Tibial nerve (tissue), 4 donors: ENCODE results near the gene POMP. TPM values are rescaled to one million over a fixed set of nuclear protein-coding genes. Genes with fewer than 3 reads are reported as not detected.

Source experiments
- DNase-seq, 2 donors: peaks; one replicate each; pipeline ENCODE4 v3.0.0-alpha.2; 2019; ENCODE audit warnings: low spot score in 2 of 2
- H3K27ac ChIP-seq, 4 donors: fragments of 200-600 bp; sonication (generic) in 3 of 4; one replicate each; pipeline ENCODE4 v1.5.1; 2017 to 2019; ENCODE audit warnings: mild to moderate bottlenecking in 1 of 4
- H3K27me3 ChIP-seq, 2 donors: fragments of 200-600 bp; sonication (generic) in 1 of 2; one replicate each; pipeline versions ENCODE4 v1.5.1 to v1.6.0; 2017 to 2019
- H3K36me3 ChIP-seq, 3 donors: fragments of 200-600 bp; sonication (generic); one replicate each; pipeline ENCODE4 v1.5.1; 2018 to 2019
- H3K4me1 ChIP-seq, 4 donors: fragments of 200-600 bp; sonication (generic) in 3 of 4; one replicate each; pipeline ENCODE4 v1.5.1; 2017 to 2019
- H3K4me3 ChIP-seq, 4 donors: fragments of 200-600 bp; sonication (generic) in 3 of 4; one replicate each; pipeline ENCODE4 v1.5.1; 2017 to 2019; ENCODE audit warnings: mild to moderate bottlenecking in 1 of 4, moderate library complexity in 1 of 4
- H3K9me3 ChIP-seq, 4 donors: fragments of 200-600 bp; sonication (generic) in 3 of 4; one replicate each; pipeline ENCODE4 v1.5.1; 2017 to 2019
- EP300 ChIP-seq, 2 donors: sonication (generic); formaldehyde crosslinking; IDR thresholded peaks; one replicate each; pipeline ENCODE4 v1.6.1; 2017; ENCODE audit warnings: antibody characterized with exemption in 2 of 2, mild to moderate bottlenecking in 1 of 2
- POLR2A ChIP-seq, 2 donors: fragments of 450-650 bp; IDR thresholded peaks; one replicate each; pipeline ENCODE4 v1.6.1; 2017; ENCODE audit warnings: antibody characterized with exemption in 2 of 2, mild to moderate bottlenecking in 2 of 2, moderate library complexity in 2 of 2
- WGBS, 2 donors: methylation state at CpG; one replicate each; pipeline ENCODE4 v1.1.5; 2018; 5-methylcytosine and 5-hydroxymethylcytosine counted together
- total RNA-seq, 4 donors: library from RNA; depleted of rRNA; stranded (reverse); fragments of >200 nt; gene quantifications; one replicate each; pipeline ENCODE4 v1.1.0, GENCODE V29; 2016
- TF ChIP-seq, protein P1 (sequence below), 5 experiments: fragments of 200-600 bp in 3 of 5; fragments of 450-650 bp in 2 of 5; sonication (generic) in 3 of 5; IDR thresholded peaks; one replicate each; pipeline ENCODE4 v1.5.1; 2016 to 2019; ENCODE audit warnings: antibody characterized with exemption in 5 of 5, mild to moderate bottlenecking in 3 of 5, moderate library complexity in 2 of 5

The POMP gene
- total RNA-seq, 4 donors from 2014 or later = 37.5 to 60.3 (median 52.0) TPM

DNA sequence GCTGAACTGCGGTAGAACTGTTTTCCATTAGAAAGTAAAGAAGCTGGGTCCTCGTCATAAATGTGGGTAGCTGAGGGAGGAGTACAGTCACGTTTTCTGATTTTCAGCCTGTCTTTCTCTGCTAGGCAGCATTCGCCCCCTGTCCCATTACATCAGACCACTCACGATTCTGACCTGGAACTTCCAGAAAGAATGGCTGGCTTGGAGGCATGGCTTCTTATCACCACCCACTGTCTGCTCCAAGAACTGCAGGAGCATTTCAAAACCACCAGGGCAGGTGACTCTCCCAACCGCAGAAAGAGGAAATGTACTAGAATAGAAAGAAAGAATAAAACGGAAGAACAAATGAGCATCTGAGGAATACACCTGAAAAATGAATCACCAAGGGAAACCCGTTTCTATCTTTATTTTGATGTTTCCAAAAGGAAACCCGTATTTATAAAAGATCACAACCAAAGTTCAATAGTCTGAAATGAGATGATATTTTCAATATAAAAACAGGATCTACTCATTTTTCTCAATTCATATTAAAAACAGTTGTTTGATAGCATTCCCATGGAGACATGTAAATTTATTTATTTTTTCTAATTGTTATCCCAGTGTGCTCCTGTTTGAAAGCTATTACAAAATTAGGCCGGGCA, 22.1 kb upstream of the POMP start:
- DNase-seq = peak in 1 of 2 donors; percentile 54
- WGBS, 2 donors = 38 to 44% methylated on average over 10 of the region's 10 CpGs
- TF ChIP-seq, protein P1, sequence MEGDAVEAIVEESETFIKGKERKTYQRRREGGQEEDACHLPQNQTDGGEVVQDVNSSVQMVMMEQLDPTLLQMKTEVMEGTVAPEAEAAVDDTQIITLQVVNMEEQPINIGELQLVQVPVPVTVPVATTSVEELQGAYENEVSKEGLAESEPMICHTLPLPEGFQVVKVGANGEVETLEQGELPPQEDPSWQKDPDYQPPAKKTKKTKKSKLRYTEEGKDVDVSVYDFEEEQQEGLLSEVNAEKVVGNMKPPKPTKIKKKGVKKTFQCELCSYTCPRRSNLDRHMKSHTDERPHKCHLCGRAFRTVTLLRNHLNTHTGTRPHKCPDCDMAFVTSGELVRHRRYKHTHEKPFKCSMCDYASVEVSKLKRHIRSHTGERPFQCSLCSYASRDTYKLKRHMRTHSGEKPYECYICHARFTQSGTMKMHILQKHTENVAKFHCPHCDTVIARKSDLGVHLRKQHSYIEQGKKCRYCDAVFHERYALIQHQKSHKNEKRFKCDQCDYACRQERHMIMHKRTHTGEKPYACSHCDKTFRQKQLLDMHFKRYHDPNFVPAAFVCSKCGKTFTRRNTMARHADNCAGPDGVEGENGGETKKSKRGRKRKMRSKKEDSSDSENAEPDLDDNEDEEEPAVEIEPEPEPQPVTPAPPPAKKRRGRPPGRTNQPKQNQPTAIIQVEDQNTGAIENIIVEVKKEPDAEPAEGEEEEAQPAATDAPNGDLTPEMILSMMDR (IDR thresholded peaks at IDR 0.05) = peak; percentile 55 to 72 (median 69)
- no peak for TF ChIP-seq POLR2A (IDR thresholded peaks at IDR 0.05)
- TF ChIP-seq EP300 (IDR thresholded peaks at IDR 0.05) = peak in 1 of 2 donors; percentile 18

DNA sequence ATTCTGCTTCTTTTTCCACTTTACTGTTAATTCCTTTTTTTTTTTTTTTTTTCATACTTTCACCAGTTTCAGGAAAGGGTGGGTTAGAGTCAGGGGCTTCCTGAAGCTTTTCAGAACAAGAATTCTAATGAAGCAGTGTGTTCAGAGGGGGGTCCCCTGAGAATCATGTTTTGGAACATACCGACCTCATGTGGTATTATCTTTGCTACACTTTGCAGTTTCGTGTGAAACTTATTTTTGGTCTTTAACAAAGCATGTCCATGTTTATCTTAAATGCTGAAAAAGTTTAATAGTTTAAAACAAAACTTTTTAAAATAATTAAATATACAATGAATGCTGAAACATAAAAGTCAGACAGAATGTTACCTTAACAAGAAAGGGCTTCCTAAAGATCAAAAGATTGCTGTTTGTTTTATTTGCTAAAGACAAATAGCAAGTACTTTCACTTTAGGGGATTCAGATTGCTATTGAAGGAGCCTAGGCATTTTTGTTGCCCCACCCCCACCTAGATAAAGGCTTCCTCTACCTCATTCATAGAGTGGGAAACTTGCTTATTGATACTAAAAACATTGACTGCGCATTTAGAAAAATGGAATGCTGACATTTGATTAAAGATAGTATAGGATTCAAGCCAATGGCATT, 21.1 kb upstream of the POMP start:
- peak overlapping the region in 1 of 4 donors; percentile 47 for H3K27ac ChIP-seq
- TF ChIP-seq, protein P1 (IDR thresholded peaks at IDR 0.05) = no peak
- peak in 1 of 2 donors; percentile 12 for TF ChIP-seq EP300 (IDR thresholded peaks at IDR 0.05)
- no peak for TF ChIP-seq POLR2A (IDR thresholded peaks at IDR 0.05)
- H3K9me3 ChIP-seq = no peaks in the 10 kb centered on the region
- H3K36me3 ChIP-seq = no peaks in the 10 kb centered on the region
- H3K27me3 ChIP-seq = no peaks in the 10 kb centered on the region
- WGBS, 2 donors = 38 to 46% methylated on average over 3 of the region's 3 CpGs
- H3K4me1 ChIP-seq = peaks cover 0 to 7% (median 2%) of the 10 kb centered on the region in 4 donors
- no peak overlapping the region for H3K4me3 ChIP-seq
- DNase-seq = peak in 1 of 2 donors; percentile 22

More for the DNA sequence above, 22.1 kb upstream of the POMP start:
- Histone ChIP-seq H3K4me1 (peaks cover 0 to 7% (median 2%) of the 10 kb centered on the region in 4 donors), H3K27ac (no peak overlapping the region), H3K4me3 (no peak overlapping the region), H3K27me3 (no peaks in the 10 kb centered on the region), H3K36me3 (no peaks in the 10 kb centered on the region), H3K9me3 (no peaks in the 10 kb centered on the region)

DNA sequence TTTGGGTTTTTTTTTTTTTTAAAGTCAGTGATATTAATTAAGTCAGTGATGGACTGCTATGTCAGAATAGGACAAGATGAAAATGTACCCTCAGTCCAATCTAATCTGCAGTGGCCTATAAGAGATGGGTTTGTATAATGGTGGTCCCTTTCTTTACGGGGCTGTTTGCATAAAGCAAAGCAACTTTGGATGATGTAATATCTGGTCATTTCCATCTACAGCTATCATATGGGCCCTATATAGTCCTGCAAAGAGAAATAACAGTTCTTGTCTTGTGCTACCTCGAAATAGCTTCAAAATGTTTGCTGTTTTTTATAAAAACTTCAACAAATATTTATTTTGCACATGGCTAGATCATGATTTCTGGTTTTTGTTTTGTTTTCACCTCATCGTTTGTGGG, 20.2 kb upstream of the POMP start:
- H3K9me3 ChIP-seq = no peaks in the 10 kb centered on the region
- H3K27me3 ChIP-seq = no peaks in the 10 kb centered on the region
- H3K4me1 ChIP-seq = peaks cover 0 to 7% (median 2%) of the 10 kb centered on the region in 4 donors
- DNase-seq = no peak
- TF ChIP-seq EP300 (IDR thresholded peaks at IDR 0.05) (no peak), POLR2A (IDR thresholded peaks at IDR 0.05) (no peak)
- TF ChIP-seq, protein P1 (IDR thresholded peaks at IDR 0.05) = no peak
- H3K36me3 ChIP-seq = no peaks in the 10 kb centered on the region
- H3K4me3 ChIP-seq = no peak overlapping the region
- H3K27ac ChIP-seq = peak overlapping the region in 1 of 4 donors; percentile 47
- 78 to 82% methylated on average over 3 of the region's 3 CpGs for WGBS, 2 donors

DNA sequence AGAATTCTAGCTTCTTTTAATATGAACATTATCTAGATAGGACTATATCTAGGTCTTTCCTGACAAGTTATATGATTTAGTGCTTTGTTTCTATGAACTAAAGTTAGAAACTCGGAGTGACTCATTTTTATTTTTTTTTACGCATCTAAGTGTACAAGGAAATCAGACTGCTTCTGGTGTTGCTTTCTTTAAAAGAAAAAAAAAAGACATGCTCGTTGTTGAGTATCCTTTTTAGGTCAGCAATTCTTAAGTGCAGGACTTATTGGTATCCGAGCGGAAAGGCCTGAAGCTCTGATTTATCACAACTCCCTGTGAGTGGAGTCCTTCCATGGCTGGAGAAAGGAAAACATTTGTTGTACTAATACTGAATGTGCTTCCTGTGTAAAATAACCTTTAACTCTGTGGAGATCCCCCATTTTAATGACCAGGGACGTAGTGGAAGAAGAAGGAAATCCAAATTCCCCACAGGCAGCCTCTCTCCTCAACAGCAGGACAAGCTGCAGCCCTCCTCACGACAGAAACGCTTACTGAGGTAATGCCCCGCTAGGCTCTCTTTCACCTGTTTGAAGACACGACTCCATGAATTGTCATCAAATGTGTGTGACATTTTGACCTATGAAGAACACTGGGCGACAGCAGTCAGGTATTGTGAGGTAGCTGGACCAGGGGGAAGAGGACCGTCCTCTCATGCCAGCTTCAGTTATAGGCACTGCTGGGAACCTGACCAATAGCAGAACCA, 17.9 kb upstream of the POMP start:
- no peaks in the 10 kb centered on the region for H3K36me3 ChIP-seq
- peak overlapping the region in 1 of 4 donors; percentile 21 for H3K27ac ChIP-seq
- no peak for DNase-seq
- no peak overlapping the region for H3K4me3 ChIP-seq
- WGBS, 2 donors = 57 to 65% methylated on average over 12 of the region's 12 CpGs
- H3K4me1 ChIP-seq = peaks cover 0 to 7% (median 2%) of the 10 kb centered on the region in 4 donors
- peak; percentile 37 to 54 for TF ChIP-seq EP300 (IDR thresholded peaks at IDR 0.05)
- TF ChIP-seq, protein P1 (IDR thresholded peaks at IDR 0.05) = no peak
- no peak for TF ChIP-seq POLR2A (IDR thresholded peaks at IDR 0.05)
- H3K9me3 ChIP-seq = no peaks in the 10 kb centered on the region
- no peaks in the 10 kb centered on the region for H3K27me3 ChIP-seq
